Nephron progenitor cell (in vitro differentiated cells): ENCODE results near the gene FOXD1.
"Not testable (repeated sequence)": the region's sequence is repeated elsewhere in the genome, so short reads cannot be mapped to it uniquely, and the experiment has no call there.

Experiments
- DNase-seq: peaks from one replicate; pipeline ENCODE4 v3.0.0; 2021
- H3K27ac Mint-ChIP-seq: 2 replicates; pipeline ENCODE4 v1.8.0; 2021; ENCODE audit warnings: mild to moderate bottlenecking, moderate library complexity, mixed read lengths
- H3K27me3 Mint-ChIP-seq: 2 replicates; pipeline ENCODE4 v1.8.0; 2021; ENCODE audit warnings: mild to moderate bottlenecking, low read depth, mixed read lengths; ENCODE audit not compliant: poor library complexity
- H3K36me3 Mint-ChIP-seq: 2 replicates; pipeline ENCODE4 v1.8.0; 2021; ENCODE audit warnings: low read depth, mixed read lengths
- H3K4me1 Mint-ChIP-seq: 2 replicates; pipeline ENCODE4 v1.8.0; 2021; ENCODE audit warnings: mixed read lengths
- H3K4me3 Mint-ChIP-seq: 2 replicates; pipeline ENCODE4 v1.8.0; 2021; ENCODE audit warnings: mild to moderate bottlenecking, moderate library complexity, mixed read lengths
- H3K9me3 Mint-ChIP-seq: 2 replicates; pipeline ENCODE4 v1.8.0; 2021; ENCODE audit warnings: mild to moderate bottlenecking, moderate library complexity, mixed read lengths
- CTCF ChIP-seq: fragments of 200-600 bp; sonication (generic); IDR thresholded peaks from 2 replicates; pipeline ENCODE4 v1.5.0; 2021; ENCODE audit warnings: antibody characterized with exemption

FOXD1 gene

GRCh38 chr5:73480500-73480899 is 31.9 kb upstream of the FOXD1 start:
- Mint-ChIP-seq H3K4me3 (no peak overlapping the region), H3K27ac (no peak overlapping the region), H3K9me3 (no peaks in the 10 kb centered on the region), H3K27me3 (peaks cover 6% of the 10 kb centered on the region), H3K36me3 (no peaks in the 10 kb centered on the region), H3K4me1 (peaks cover 11% of the 10 kb centered on the region)
- DNase-seq: no peak
- TF ChIP-seq CTCF: no peak

- no peak overlapping the region for H3K27ac Mint-ChIP-seq
- no peaks in the 10 kb centered on the region for H3K4me1 Mint-ChIP-seq
- DNase-seq: no peak
- peaks cover 4% of the 10 kb centered on the region for H3K27me3 Mint-ChIP-seq
- no peak for TF ChIP-seq CTCF
- no peaks in the 10 kb centered on the region for H3K36me3 Mint-ChIP-seq
- H3K9me3 Mint-ChIP-seq: peaks cover 8% of the 10 kb centered on the region
- no peak overlapping the region for H3K4me3 Mint-ChIP-seq
Observed at GRCh38 chr5:73472116-73472515, 23.5 kb upstream of the FOXD1 start.

- no peaks in the 10 kb centered on the region for H3K4me1 Mint-ChIP-seq
- no peak for DNase-seq
- no peak overlapping the region for H3K4me3 Mint-ChIP-seq
- no peaks in the 10 kb centered on the region for H3K36me3 Mint-ChIP-seq
- peaks cover 8% of the 10 kb centered on the region for H3K9me3 Mint-ChIP-seq
- TF ChIP-seq CTCF: no peak
- H3K27ac Mint-ChIP-seq: no peak overlapping the region
- peaks cover 4% of the 10 kb centered on the region for H3K27me3 Mint-ChIP-seq
Observed at GRCh38 chr5:73471654-73472053, 23.1 kb upstream of the FOXD1 start.

GRCh38 chr5:73469878-73470277 is 21.3 kb upstream of the FOXD1 start:
- Mint-ChIP-seq H3K4me1 (no peaks in the 10 kb centered on the region), H3K4me3 (no peak overlapping the region), H3K27me3 (peaks cover 8% of the 10 kb centered on the region), H3K27ac (no peak overlapping the region), H3K36me3 (no peaks in the 10 kb centered on the region), H3K9me3 (peaks cover 8% of the 10 kb centered on the region)
- no peak for TF ChIP-seq CTCF
- no peak for DNase-seq

- peaks cover 14% of the 10 kb centered on the region for H3K27me3 Mint-ChIP-seq
- DNase-seq, H3K9me3 Mint-ChIP-seq, H3K4me1 Mint-ChIP-seq, H3K36me3 Mint-ChIP-seq, H3K4me3 Mint-ChIP-seq, H3K27ac Mint-ChIP-seq: not testable (repeated sequence)
Observed at GRCh38 chr5:73468638-73469037, 20.1 kb upstream of the FOXD1 start.

- DNase-seq: no peak
- peaks cover 22% of the 10 kb centered on the region for H3K27me3 Mint-ChIP-seq
- no peak for TF ChIP-seq CTCF
Observed at GRCh38 chr5:73464016-73464745, 15.6 kb upstream of the FOXD1 start.

More at GRCh38 chr5:73464016-73464745, 15.6 kb upstream of the FOXD1 start:
- peaks cover 5% of the 10 kb centered on the region for H3K9me3 Mint-ChIP-seq
- H3K4me3 Mint-ChIP-seq: no peak overlapping the region
- no peaks in the 10 kb centered on the region for H3K36me3 Mint-ChIP-seq
- H3K4me1 Mint-ChIP-seq: no peaks in the 10 kb centered on the region
- H3K27ac Mint-ChIP-seq: no peak overlapping the region
